ENCODE data around the gene FABP6.

DNA sequence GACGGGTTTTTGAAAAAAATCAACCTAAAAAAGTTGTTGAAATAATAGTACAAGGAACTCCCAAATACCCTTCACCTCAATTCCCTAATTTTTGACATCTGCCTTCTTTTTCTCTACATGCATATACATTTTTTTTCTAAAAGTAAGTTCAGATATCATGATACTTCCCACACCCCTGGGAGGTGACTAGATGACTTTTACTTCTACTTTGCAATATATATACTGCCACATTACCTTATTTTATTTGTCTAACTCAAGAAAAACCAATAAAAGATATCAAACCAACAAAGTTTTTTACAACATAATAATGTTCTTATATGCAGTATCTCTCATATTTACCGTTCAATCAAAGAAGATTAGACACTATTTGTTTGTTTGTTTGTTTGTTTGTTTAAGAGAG, 52.0 kb downstream of the FABP6 start:
- no peak for TF ChIP-seq CTCF (IDR thresholded peaks at IDR 0.05 in 8 of 11, conservative IDR thresholded peaks at IDR 0.05 in 3 of 11)
- TF ChIP-seq POLR2AphosphoS5 (IDR thresholded peaks at IDR 0.05), result no peak
